ENCODE data around the gene PCDHGA3. TPM values are rescaled to one million over a fixed set of nuclear protein-coding genes. Genes with fewer than 3 reads are reported as not detected.

Gene PCDHGA3
- total and polyA plus RNA-seq, 9 of the 15 experiments (the other 6 are each of a cell fraction or from before 2014, with no cell fraction given) = 0.13 to 0.28 (median 0.18) TPM; not detected in 2

DNA sequence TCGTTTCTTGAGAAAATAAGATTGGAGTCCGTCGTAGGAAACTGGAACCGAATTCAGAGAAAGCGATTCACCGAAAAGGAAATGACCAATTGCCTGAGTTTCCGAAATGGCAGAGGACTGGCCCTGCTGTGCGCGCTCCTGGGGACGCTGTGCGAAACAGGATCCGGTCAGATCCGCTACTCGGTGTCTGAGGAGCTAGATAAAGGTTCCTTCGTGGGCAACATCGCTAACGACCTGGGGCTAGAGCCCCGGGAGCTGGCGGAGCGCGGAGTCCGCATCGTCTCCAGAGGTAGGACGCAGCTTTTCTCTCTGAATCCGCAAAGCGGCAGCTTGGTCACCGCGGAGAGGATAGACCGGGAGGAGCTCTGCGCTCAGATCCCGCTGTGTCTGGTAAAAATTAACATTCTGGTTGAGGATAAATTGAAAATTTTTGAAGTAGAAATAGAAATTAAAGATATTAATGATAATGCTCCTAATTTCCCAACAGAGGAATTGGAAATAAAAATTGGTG lies 379 bp downstream of the PCDHGA3 start (continued):
- TF ChIP-seq, protein P1, sequence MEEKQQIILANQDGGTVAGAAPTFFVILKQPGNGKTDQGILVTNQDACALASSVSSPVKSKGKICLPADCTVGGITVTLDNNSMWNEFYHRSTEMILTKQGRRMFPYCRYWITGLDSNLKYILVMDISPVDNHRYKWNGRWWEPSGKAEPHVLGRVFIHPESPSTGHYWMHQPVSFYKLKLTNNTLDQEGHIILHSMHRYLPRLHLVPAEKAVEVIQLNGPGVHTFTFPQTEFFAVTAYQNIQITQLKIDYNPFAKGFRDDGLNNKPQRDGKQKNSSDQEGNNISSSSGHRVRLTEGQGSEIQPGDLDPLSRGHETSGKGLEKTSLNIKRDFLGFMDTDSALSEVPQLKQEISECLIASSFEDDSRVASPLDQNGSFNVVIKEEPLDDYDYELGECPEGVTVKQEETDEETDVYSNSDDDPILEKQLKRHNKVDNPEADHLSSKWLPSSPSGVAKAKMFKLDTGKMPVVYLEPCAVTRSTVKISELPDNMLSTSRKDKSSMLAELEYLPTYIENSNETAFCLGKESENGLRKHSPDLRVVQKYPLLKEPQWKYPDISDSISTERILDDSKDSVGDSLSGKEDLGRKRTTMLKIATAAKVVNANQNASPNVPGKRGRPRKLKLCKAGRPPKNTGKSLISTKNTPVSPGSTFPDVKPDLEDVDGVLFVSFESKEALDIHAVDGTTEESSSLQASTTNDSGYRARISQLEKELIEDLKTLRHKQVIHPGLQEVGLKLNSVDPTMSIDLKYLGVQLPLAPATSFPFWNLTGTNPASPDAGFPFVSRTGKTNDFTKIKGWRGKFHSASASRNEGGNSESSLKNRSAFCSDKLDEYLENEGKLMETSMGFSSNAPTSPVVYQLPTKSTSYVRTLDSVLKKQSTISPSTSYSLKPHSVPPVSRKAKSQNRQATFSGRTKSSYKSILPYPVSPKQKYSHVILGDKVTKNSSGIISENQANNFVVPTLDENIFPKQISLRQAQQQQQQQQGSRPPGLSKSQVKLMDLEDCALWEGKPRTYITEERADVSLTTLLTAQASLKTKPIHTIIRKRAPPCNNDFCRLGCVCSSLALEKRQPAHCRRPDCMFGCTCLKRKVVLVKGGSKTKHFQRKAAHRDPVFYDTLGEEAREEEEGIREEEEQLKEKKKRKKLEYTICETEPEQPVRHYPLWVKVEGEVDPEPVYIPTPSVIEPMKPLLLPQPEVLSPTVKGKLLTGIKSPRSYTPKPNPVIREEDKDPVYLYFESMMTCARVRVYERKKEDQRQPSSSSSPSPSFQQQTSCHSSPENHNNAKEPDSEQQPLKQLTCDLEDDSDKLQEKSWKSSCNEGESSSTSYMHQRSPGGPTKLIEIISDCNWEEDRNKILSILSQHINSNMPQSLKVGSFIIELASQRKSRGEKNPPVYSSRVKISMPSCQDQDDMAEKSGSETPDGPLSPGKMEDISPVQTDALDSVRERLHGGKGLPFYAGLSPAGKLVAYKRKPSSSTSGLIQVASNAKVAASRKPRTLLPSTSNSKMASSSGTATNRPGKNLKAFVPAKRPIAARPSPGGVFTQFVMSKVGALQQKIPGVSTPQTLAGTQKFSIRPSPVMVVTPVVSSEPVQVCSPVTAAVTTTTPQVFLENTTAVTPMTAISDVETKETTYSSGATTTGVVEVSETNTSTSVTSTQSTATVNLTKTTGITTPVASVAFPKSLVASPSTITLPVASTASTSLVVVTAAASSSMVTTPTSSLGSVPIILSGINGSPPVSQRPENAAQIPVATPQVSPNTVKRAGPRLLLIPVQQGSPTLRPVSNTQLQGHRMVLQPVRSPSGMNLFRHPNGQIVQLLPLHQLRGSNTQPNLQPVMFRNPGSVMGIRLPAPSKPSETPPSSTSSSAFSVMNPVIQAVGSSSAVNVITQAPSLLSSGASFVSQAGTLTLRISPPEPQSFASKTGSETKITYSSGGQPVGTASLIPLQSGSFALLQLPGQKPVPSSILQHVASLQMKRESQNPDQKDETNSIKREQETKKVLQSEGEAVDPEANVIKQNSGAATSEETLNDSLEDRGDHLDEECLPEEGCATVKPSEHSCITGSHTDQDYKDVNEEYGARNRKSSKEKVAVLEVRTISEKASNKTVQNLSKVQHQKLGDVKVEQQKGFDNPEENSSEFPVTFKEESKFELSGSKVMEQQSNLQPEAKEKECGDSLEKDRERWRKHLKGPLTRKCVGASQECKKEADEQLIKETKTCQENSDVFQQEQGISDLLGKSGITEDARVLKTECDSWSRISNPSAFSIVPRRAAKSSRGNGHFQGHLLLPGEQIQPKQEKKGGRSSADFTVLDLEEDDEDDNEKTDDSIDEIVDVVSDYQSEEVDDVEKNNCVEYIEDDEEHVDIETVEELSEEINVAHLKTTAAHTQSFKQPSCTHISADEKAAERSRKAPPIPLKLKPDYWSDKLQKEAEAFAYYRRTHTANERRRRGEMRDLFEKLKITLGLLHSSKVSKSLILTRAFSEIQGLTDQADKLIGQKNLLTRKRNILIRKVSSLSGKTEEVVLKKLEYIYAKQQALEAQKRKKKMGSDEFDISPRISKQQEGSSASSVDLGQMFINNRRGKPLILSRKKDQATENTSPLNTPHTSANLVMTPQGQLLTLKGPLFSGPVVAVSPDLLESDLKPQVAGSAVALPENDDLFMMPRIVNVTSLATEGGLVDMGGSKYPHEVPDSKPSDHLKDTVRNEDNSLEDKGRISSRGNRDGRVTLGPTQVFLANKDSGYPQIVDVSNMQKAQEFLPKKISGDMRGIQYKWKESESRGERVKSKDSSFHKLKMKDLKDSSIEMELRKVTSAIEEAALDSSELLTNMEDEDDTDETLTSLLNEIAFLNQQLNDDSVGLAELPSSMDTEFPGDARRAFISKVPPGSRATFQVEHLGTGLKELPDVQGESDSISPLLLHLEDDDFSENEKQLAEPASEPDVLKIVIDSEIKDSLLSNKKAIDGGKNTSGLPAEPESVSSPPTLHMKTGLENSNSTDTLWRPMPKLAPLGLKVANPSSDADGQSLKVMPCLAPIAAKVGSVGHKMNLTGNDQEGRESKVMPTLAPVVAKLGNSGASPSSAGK (IDR thresholded peaks at IDR 0.05) = no peak
- TF ChIP-seq PCBP2 (IDR thresholded peaks at IDR 0.05; ENCODE audit: low read depth, low read length, poor library complexity, severe bottlenecking) = no peak
- no peak for TF ChIP-seq ESRRA (IDR thresholded peaks at IDR 0.05; ENCODE audit: borderline replicate concordance, low read depth)
- no peak for TF ChIP-seq ZC3H11A (IDR thresholded peaks at IDR 0.05; ENCODE audit: low read depth, low read length)
- TF ChIP-seq SMAD2 (IDR thresholded peaks at IDR 0.05; ENCODE audit: low read depth, low read length) = no peak
- no peak for TF ChIP-seq TCF3 (CRISPR knock-in tag; IDR thresholded peaks at IDR 0.05)
- TF ChIP-seq DPF2 (IDR thresholded peaks at IDR 0.05) = no peak
- TF ChIP-seq ZNF232 (CRISPR knock-in tag; IDR thresholded peaks at IDR 0.05) = no peak
- TF ChIP-seq ZNF589 (CRISPR knock-in tag; IDR thresholded peaks at IDR 0.05; ENCODE audit: low read depth) = no peak
- TF ChIP-seq, protein P2, sequence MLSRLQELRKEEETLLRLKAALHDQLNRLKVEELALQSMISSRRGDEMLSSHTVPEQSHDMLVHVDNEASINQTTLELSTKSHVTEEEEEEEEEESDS (CRISPR knock-in tag; IDR thresholded peaks at IDR 0.05) = no peak
- no peak for TF ChIP-seq ZNF224 (CRISPR knock-in tag; IDR thresholded peaks at IDR 0.05)
- no peak for TF ChIP-seq PML (IDR thresholded peaks at IDR 0.05; ENCODE audit: low read length)
- TF ChIP-seq CCNT2 (IDR thresholded peaks at IDR 0.05; ENCODE audit: borderline replicate concordance, extremely low read depth, insufficient read length, low read depth, low read length) = no peak
- TF ChIP-seq, protein P3, sequence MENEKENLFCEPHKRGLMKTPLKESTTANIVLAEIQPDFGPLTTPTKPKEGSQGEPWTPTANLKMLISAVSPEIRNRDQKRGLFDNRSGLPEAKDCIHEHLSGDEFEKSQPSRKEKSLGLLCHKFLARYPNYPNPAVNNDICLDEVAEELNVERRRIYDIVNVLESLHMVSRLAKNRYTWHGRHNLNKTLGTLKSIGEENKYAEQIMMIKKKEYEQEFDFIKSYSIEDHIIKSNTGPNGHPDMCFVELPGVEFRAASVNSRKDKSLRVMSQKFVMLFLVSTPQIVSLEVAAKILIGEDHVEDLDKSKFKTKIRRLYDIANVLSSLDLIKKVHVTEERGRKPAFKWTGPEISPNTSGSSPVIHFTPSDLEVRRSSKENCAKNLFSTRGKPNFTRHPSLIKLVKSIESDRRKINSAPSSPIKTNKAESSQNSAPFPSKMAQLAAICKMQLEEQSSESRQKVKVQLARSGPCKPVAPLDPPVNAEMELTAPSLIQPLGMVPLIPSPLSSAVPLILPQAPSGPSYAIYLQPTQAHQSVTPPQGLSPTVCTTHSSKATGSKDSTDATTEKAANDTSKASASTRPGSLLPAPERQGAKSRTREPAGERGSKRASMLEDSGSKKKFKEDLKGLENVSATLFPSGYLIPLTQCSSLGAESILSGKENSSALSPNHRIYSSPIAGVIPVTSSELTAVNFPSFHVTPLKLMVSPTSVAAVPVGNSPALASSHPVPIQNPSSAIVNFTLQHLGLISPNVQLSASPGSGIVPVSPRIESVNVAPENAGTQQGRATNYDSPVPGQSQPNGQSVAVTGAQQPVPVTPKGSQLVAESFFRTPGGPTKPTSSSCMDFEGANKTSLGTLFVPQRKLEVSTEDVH (IDR thresholded peaks at IDR 0.05; ENCODE audit: low read depth, partially characterized antibody) = no peak
- TF ChIP-seq SMAD1 (IDR thresholded peaks at IDR 0.05; ENCODE audit: low read depth, low read length, partially characterized antibody) = no peak
